Spleen (tissue), 7 donors: Measurements from ENCODE around the gene RASSF3.

Experiments
- CTCF ChIP-seq, 11 experiments: fragments of 200-600 bp in 7 of 11; fragments of 450-650 bp in 4 of 11; sonication (generic) in 4 of 11; IDR thresholded peaks in 8 of 11; conservative IDR thresholded peaks in 3 of 11; 1 replicate in 7 of 11; 2 replicates in 4 of 11; pipeline versions ENCODE4 v1.4.0 to v1.8.0; 2016 to 2021; ENCODE audit warnings: antibody characterized with exemption in 11 of 11, inconsistent platforms in 4 of 11, mild to moderate bottlenecking in 1 of 11
- POLR2A ChIP-seq, 3 donors: fragments of 450-650 bp; IDR thresholded peaks; one replicate each; pipeline ENCODE4 v1.5.1; 2017; ENCODE audit warnings: antibody characterized with exemption in 3 of 3, mild to moderate bottlenecking in 1 of 3
- donor health status: DM: no; HTN: no; CAD: no; lungs with moderate emphysema.
- donor health status: DM: no; HTN: no; CAD: no.
- donor health status: DM: no; HTN: no; CAD: no.

- no peak for TF ChIP-seq CTCF (IDR thresholded peaks at IDR 0.05 in 8 of 11, conservative IDR thresholded peaks at IDR 0.05 in 3 of 11)
- no peak for TF ChIP-seq POLR2A (IDR thresholded peaks at IDR 0.05)
Measured at GRCh38 chr12:64745980-64746379, 135.7 kb downstream of the RASSF3 start.
